ENCODE data around the gene CISD3. TPM values are rescaled to one million over a fixed set of nuclear protein-coding genes. Genes with fewer than 3 reads are reported as not detected.

The CISD3 gene
- total and polyA plus RNA-seq, 2 donors (not counting 1 experiment from before 2014, with no cell fraction given) = 5.0 to 11.3 TPM

DNA sequence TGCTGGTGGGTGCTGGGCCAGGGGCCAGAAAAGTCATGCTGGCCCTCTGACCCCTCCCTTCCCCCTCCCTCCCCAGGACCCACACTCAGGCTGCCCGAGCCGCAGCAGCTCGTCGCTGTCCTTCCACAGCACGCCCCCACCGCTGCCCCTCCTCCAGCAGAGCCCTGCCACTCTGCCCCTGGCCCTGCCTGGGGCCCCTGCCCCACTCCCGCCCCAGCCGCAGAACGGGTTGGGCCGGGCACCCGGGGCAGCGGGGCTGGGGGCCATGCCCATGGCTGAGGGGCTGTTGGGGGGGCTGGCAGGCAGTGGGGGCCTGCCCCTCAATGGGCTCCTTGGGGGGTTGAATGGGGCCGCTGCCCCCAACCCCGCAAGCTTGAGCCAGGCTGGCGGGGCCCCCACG is 8.3 kb upstream of the CISD3 start:
- no peaks in the 10 kb centered on the region for H3K9me3 ChIP-seq (ENCODE audit: control extremely low read depth in 1 of 3, control insufficient read depth in 2 of 3, insufficient read depth in 1 of 3, low read length in 2 of 3)
- TF ChIP-seq, protein P1, sequence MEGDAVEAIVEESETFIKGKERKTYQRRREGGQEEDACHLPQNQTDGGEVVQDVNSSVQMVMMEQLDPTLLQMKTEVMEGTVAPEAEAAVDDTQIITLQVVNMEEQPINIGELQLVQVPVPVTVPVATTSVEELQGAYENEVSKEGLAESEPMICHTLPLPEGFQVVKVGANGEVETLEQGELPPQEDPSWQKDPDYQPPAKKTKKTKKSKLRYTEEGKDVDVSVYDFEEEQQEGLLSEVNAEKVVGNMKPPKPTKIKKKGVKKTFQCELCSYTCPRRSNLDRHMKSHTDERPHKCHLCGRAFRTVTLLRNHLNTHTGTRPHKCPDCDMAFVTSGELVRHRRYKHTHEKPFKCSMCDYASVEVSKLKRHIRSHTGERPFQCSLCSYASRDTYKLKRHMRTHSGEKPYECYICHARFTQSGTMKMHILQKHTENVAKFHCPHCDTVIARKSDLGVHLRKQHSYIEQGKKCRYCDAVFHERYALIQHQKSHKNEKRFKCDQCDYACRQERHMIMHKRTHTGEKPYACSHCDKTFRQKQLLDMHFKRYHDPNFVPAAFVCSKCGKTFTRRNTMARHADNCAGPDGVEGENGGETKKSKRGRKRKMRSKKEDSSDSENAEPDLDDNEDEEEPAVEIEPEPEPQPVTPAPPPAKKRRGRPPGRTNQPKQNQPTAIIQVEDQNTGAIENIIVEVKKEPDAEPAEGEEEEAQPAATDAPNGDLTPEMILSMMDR (IDR thresholded peaks at IDR 0.05) = no peak
- no peak for TF ChIP-seq EZH2 (IDR thresholded peaks at IDR 0.05; ENCODE audit: borderline replicate concordance, insufficient read depth, low read depth, low read length, poor library complexity, severe bottlenecking)
- H3K79me2 ChIP-seq (ENCODE audit: control insufficient read depth, insufficient read depth, low read length) = no peaks in the 10 kb centered on the region
- peaks cover 16% of the 10 kb centered on the region for H3K4me1 Mint-ChIP-seq
- peaks cover 0 to 13% of the 10 kb centered on the region in 2 donors for H3K4me1 ChIP-seq (ENCODE audit: control insufficient read depth in 2 of 2, insufficient read depth in 2 of 2, low read length in 2 of 2)
- no peak overlapping the region for H3K4me2 ChIP-seq (replicated peaks; ENCODE audit: low read depth, low read length, poor library complexity, severe bottlenecking)
- no peak overlapping the region for H3K4me3 ChIP-seq (ENCODE audit: control extremely low read depth in 1 of 5, extremely low read depth in 1 of 5, insufficient read depth in 1 of 5, low read depth in 2 of 5, low read length in 4 of 5)
- H3K27ac Mint-ChIP-seq = no peak overlapping the region
- no peaks in the 10 kb centered on the region for H3K9me3 Mint-ChIP-seq (ENCODE audit: insufficient read depth)
- WGBS (ENCODE audit: insufficient coverage) = 100% methylated on average over 11 of the region's 16 CpGs
- DNase-seq (no peak), ATAC-seq (ENCODE audit: low read depth) (no peak)
- intact Hi-C loops (cut with micrococcal nuclease) = no loop called here
- H2AFZ ChIP-seq (ENCODE audit: insufficient read depth, low read depth, low read length, poor library complexity, severe bottlenecking) = no peak overlapping the region
- H3K27me3 Mint-ChIP-seq = no peaks in the 10 kb centered on the region
- ChIA-PET CTCF (interaction anchor here (1.2 to 1.3 kb wide), 2 partner anchors 9 to 13 kb away, joined by 3 to 5 read pairs; partner anchors contain the start of gene CISD3), POLR2A (interaction anchor here (0.6 kb wide), 1 partner anchor 129 kb away, joined by 17 read pairs; no protein-coding TSS in a partner anchor)
- H4K20me1 ChIP-seq (ENCODE audit: control insufficient read depth, insufficient read depth, low read length, poor library complexity, severe bottlenecking) = peaks cover 20% of the 10 kb centered on the region
- no peak overlapping the region for H3K27ac ChIP-seq (ENCODE audit: low read length in 2 of 2)
- no peak overlapping the region for H3K4me3 Mint-ChIP-seq
- H3K36me3 ChIP-seq (replicated peaks in 1 of 2; ENCODE audit: control extremely low read depth in 1 of 2, control insufficient read depth in 1 of 2, extremely low read depth in 1 of 2, insufficient read depth in 2 of 2, low read length in 1 of 2) = peaks cover 0 to 64% of the 10 kb centered on the region in 2 experiments
- no peaks in the 10 kb centered on the region for H3K27me3 ChIP-seq (replicated peaks in 1 of 4; ENCODE audit: control extremely low read depth in 1 of 4, control insufficient read depth in 3 of 4, insufficient read depth in 4 of 4, low read length in 3 of 4)
- no peak overlapping the region for H3K9ac ChIP-seq (ENCODE audit: low read length)

DNA sequence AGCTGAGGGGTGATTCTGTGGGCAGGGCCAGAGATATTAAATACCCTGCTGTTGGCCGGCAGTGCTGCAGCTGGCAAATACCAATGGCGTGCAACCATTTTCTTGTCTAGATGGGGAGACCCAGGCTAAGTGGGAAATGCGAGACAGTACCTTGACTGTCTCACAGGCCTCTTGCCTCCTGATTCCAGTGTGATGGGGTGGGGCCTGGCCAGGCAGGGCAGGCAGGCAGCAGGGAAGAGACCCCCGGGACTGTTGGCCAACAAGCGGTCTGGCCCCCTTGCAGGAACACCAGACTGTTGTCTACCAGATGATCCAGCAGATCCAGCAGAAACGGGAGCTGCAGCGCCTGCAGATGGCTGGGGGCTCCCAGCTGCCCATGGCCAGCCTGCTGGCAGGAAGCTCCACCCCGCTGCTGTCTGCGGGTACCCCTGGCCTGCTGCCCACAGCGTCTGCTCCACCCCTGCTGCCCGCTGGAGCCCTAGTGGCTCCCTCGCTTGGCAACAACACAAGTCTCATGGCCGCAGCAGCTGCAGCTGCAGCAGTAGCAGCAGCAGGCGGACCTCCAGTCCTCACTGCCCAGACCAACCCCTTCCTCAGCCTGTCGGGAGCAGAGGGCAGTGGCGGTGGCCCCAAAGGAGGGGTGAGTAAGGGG is 5.7 kb upstream of the CISD3 start:
- Histone ChIP-seq H3K9me3 (ENCODE audit: control extremely low read depth in 1 of 3, control insufficient read depth in 2 of 3, insufficient read depth in 1 of 3, low read length in 2 of 3) (peaks cover 0 to 13% (median 0%) of the 10 kb centered on the region in 3 donors), H2AFZ (ENCODE audit: insufficient read depth, low read depth, low read length, poor library complexity, severe bottlenecking) (no peak overlapping the region), H3K27ac (ENCODE audit: low read length in 2 of 2) (no peak overlapping the region), H3K36me3 (replicated peaks in 1 of 2; ENCODE audit: control extremely low read depth in 1 of 2, control insufficient read depth in 1 of 2, extremely low read depth in 1 of 2, insufficient read depth in 2 of 2, low read length in 1 of 2) (peaks cover 0 to 42% of the 10 kb centered on the region in 2 experiments), H3K27me3 (replicated peaks in 1 of 4; ENCODE audit: control extremely low read depth in 1 of 4, control insufficient read depth in 3 of 4, insufficient read depth in 4 of 4, low read length in 3 of 4) (no peaks in the 10 kb centered on the region), H3K79me2 (ENCODE audit: control insufficient read depth, insufficient read depth, low read length) (no peaks in the 10 kb centered on the region), H3K4me1 (ENCODE audit: control insufficient read depth in 2 of 2, insufficient read depth in 2 of 2, low read length in 2 of 2) (peaks cover 24 to 40% of the 10 kb centered on the region in 2 donors), H4K20me1 (ENCODE audit: control insufficient read depth, insufficient read depth, low read length, poor library complexity, severe bottlenecking) (peaks cover 11% of the 10 kb centered on the region), H3K9ac (ENCODE audit: low read length) (no peak overlapping the region), H3K4me2 (replicated peaks; ENCODE audit: low read depth, low read length, poor library complexity, severe bottlenecking) (no peak overlapping the region), H3K4me3 (ENCODE audit: control extremely low read depth in 1 of 5, extremely low read depth in 1 of 5, insufficient read depth in 1 of 5, low read depth in 2 of 5, low read length in 4 of 5) (no peak overlapping the region)
- no peak for TF ChIP-seq EZH2 (IDR thresholded peaks at IDR 0.05; ENCODE audit: borderline replicate concordance, insufficient read depth, low read depth, low read length, poor library complexity, severe bottlenecking)
- TF ChIP-seq, protein P1 (IDR thresholded peaks at IDR 0.05) = no peak
- DNase-seq = no peak
- H3K4me3 Mint-ChIP-seq = no peak overlapping the region
- ChIA-PET POLR2A (interaction anchor here (0.9 kb wide), 1 partner anchor 20 kb away, joined by 5 read pairs; no protein-coding TSS in a partner anchor), CTCF (interaction anchor here (0.6 to 1.4 kb wide), 4 partner anchors 10 to 30 kb away, joined by 3 to 6 read pairs (median 4); no protein-coding TSS in a partner anchor)
- H3K27me3 Mint-ChIP-seq = no peaks in the 10 kb centered on the region
- no peaks in the 10 kb centered on the region for H3K9me3 Mint-ChIP-seq (ENCODE audit: insufficient read depth)
- 73% methylated on average over 14 of the region's 16 CpGs for WGBS (ENCODE audit: insufficient coverage)
- intact Hi-C loops (cut with micrococcal nuclease) = no loop called here
- no peak for ATAC-seq (ENCODE audit: low read depth)
- H3K4me1 Mint-ChIP-seq = peaks cover 39% of the 10 kb centered on the region
- H3K27ac Mint-ChIP-seq = no peak overlapping the region
